Central memory CD4-positive, alpha-beta T cell (primary cell): ENCODE data around the gene RNU6-9.
A peak's percentile ranks its signal among the peaks of the same experiment; 100 is the strongest.

ENCODE experiments used
- DNase-seq: peaks from one replicate; pipeline ENCODE4 v3.0.0; 2022

RNU6-9 gene

GRCh38 chr19:937259-937694 lies 44.0 kb downstream of the RNU6-9 start:
- peak; percentile 56 for DNase-seq

GRCh38 chr19:938233-938923 lies 45.1 kb downstream of the RNU6-9 start:
- DNase-seq, result no peak

- DNase-seq, result no peak
Observed at GRCh38 chr19:939439-939838, 46.2 kb downstream of the RNU6-9 start.

- DNase-seq, result no peak
Observed at GRCh38 chr19:939922-940321, 46.6 kb downstream of the RNU6-9 start.

- peak; percentile 74 for DNase-seq
Observed at GRCh38 chr19:940591-941291, 47.5 kb downstream of the RNU6-9 start.

- no peak for DNase-seq
Observed at GRCh38 chr19:941292-942132, 48.2 kb downstream of the RNU6-9 start.

GRCh38 chr19:942133-942645 lies 48.9 kb downstream of the RNU6-9 start:
- DNase-seq, result no peak
